Activated T-cell treated with anti-CD3 and anti-CD28 coated beads for 4 hours (primary cell): Measurements from ENCODE around the gene ANXA2R.

Experiments used
- DNase-seq: peaks from one replicate; pipeline ENCODE4 v3.0.0-alpha.2; 2020

Gene ANXA2R

DNA sequence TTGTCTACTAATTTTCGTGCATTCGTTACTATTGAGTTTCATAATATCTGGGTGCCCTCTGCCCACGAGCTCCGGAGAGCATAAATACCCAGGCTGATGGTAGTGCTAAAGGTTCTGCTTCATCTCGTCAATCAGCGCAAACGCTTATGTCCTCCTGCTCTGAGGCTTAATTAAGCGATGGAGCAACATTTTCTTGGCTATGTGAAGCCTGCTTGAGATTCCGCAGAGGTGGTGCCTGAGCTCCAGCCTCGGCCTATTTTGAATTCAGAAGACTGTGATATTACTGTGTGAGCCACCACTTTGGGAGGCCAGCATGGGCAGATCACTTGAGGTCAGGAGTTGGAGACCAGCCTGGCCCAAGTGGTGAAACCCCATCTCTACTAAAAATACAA, 44.8 kb downstream of the ANXA2R start:
- no peak for DNase-seq

DNA sequence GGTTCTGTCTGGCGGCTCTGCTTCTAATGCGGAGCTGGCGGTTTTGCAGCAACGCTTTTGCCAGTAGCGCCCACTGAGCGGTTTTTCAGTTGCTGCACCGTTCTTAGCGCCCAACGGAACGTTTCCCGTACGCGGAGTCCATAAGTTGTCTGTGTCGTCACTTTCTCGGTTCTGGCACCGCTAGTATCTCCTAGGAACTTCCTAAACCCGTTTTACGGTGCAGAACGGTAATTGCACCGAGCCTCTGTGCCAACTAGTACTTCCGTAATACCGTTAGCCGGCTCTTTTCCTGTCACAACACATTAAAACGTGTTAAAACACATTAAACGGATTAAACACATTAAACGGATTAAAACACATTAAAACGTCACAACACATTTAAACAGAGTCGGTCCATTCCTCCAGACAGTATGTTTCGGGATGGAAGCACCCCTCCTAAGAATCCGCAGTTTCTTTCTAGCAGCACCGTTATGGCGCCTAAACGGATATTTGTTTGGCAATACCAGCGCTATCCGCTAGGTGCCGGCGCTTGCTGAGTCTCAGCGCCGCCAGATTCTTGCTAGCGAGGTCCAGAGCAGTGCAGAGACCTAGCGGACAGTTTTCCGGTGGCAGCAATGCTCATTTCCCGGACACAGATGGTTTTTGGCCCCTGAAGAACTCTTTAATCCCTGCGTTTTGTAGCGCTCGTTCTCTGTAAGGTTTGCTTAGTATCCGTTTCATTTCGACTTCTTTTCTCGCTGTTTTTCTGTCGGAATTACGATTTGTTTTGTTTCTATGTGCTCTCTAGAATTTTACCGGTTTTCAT, 45.4 kb downstream of the ANXA2R start:
- DNase-seq, result peak; percentile 79

DNA sequence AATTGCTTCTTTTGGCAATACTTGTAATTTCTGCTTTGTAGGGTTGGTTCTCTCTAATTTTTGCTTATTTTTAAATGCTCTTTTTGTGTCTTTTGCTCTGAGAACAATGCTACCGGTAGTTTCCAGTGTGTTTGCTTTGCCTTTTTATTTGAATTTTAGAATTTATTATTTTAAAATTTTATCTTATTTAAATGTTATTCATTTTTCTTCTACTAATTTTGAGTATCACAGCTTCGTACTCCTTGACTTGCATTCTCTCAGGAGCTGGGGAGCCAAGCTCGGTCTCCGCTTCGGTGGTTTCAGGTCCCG, 45.9 kb downstream of the ANXA2R start:
- no peak for DNase-seq

DNA sequence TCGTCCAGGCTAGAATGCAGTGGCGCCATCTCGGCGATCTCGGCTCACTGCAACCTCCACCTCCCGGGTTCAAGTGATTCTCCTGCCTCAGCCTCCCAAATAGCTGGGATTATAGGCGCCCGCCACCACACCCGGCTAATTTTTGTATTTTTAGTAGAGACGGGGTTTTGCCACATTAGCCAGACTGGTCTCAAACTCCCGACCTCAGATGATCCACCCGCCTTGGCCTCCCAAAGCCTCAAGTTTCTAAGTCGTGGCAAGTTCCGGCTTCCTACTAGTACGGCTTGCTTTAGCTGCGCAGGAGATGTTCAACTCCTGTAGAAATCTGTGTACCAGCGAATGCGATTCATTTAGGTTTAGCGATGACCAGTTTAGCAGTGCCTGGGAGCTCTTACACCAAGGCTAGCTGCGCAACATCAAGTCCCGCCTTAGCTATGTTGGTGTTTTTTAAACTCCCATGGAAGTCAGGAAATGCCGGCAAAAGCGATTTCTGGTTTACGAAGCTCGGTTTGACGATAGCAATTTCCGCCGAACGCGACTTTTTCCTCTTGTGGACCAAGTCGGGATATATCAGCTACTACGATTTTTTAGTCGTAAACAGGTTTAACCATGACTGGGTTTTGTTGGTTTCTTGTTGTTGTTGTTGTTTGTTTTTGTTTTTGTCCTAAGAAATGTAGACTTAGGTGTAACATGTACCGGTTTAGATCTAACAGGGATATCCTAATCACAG, 46.4 kb downstream of the ANXA2R start:
- no peak for DNase-seq

DNA sequence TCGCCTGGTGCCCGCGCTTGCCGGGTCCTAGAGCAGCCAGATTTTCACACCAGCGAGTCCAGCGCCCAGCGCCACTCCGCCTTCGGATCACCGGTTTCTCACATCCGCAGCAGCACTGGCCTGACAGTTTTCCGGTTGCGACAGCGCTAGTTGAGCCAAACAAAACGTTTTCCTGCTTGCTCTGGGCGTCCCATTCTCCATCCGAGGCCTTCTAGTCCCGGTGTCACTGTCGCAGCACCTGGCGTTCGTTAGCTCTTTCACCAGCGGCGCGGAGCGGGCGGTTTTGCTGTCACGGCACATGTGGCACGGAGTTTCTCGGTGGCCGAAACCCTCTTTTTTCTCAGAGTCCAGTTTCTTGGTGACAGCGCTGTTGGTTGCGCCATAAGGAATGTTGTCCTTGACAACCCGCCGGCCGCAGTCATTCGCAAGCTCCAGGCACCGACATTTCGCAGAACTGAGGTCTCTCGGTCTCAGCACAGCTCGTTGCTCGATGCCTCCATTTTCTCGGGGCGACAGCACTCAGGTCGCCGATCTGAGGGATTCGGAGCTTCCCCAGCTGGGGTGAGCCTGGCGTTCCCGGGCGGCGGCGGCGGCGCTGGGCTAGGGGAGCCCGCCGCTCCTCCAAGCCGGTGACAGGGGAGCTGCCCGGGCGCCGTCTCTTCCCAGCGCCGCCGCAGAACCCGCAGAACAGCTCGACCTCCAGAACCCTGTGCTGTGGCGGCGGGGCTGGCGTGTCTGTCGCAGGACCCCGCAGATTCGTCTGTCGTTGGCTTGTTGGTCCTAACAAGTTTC, 47.8 kb downstream of the ANXA2R start:
- DNase-seq, result peak; percentile 41

DNA sequence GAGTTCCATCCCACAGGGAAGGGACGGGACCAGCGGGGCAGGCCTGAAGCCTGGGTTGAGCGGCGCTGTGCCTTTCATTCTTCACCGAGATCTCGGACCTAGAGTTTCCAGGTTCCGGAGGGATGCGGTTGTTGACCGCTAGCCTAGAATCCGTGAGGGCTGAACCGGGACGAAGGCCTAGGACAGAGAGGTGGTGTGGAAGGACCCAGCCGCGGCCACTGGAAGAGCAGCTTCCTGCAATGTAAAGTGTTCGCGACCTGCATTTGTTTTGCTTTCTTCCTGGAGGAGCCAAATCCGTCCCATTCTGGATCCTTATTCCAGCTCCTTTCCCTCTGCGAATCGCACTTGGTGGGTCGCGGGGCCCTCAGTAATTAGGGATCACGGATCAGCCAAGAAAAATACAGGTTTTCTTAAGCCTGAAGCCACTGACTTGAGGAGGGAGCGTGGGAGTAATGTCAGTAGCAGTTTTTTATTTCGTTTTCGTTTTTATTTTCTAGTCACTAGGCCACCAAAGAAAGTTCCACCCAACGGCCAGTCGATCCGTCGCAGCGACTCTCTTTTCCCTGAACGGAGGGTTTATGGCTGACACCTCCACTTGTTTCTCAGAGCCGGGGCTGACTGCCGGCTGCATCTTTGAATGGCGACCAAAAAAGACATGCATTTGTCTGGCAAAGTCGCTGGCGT, 48.6 kb downstream of the ANXA2R start:
- peak; percentile 42 for DNase-seq

DNA sequence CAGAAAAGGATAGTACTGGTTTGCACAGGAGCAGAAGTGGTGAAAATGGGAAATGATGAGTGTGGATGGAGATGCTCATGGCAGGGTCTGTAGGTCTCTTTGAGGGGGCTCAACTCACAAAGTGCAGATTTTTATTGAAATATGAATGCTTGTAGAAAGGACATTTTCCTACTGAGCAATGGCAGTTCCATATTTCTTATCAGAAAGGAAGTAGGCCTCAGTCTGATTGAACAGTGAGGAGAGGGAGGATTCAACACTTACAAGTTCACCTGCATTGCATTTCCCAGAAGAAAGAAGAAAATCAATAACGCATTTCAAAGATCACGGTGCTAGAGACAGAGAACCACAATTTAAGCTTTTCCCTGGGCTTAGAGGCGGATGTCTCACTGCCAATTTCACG, 49.2 kb downstream of the ANXA2R start:
- no peak for DNase-seq
